Cardiac septum (tissue), 1 donor: ENCODE measurements around the gene GALNT10. TPM values are rescaled to one million over a fixed set of nuclear protein-coding genes. Genes with fewer than 3 reads are reported as not detected.

Experiments used
- DNase-seq: peaks from one replicate; pipeline ENCODE4 v3.0.0-alpha.2; 2020; ENCODE audit warnings: low spot score
- intact Hi-C: fragments of 100-400 bp; cut with DNase I; formaldehyde crosslinking; loops from one replicate; pipeline ENCODE4 v1.14.0; 2022
- total RNA-seq: library from RNA; stranded (reverse); fragmentation: NEBNext Ultra II Directional; extraction: Animal tissue kit (Norgen Biotek cat#: 25700); gene quantifications from one replicate; pipeline ENCODE4 v1.2.1, GENCODE V29; 2021
- donor health status: DM: no; HTN: no; CAD: no.

Gene GALNT10
- total RNA-seq, 1 donor from 2014 or later: 15.5 TPM

GRCh38 chr5:154174091-154174490, 16.4 kb upstream of the GALNT10 start:
- no peak for DNase-seq
- intact Hi-C loops: no loop called here

DNA sequence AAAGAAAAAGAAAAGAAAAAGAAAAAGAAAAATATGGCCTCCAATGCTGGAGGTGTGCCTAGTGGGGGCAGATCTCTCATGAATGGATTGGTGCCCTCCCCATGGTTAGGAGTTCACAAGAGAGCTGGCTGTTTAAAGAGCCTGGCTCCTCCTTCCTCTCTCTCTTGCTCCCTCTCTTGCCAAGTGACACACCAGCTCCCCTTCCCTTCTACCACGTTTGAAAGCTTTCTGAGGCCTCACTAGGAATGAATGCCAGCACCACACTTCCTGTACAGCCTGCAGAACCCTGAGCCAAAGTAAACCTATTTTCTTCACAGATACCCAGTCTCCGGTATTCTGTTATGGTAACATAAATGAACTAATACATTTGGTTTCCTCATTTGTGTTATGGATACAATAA, 14.4 kb upstream of the GALNT10 start:
- intact Hi-C loops: no loop called here
- no peak for DNase-seq

DNA sequence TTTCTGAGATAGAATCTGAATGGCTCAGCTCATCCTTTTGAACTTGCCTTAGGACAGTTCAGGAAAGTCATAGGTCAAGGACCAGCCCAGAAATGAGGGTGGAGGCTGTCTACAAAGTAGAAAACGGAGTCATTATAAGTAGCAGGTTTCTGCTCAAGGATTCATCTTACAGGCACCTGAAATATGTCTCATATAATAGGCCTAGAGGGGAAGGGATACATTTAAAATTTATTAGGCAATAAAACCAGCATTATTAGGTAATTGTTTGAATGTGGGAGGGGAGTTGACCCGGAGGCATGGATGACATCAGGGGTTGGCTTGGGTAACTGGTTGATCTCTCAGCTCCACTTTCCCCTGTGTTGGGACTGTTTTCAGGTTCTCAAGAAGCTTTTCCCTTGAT, 11.9 kb upstream of the GALNT10 start:
- intact Hi-C loops: loop anchor here (1.0 to 2.0 kb wide), 2 partner anchors 106 to 226 kb away; no protein-coding TSS in a partner anchor
- no peak for DNase-seq

DNA sequence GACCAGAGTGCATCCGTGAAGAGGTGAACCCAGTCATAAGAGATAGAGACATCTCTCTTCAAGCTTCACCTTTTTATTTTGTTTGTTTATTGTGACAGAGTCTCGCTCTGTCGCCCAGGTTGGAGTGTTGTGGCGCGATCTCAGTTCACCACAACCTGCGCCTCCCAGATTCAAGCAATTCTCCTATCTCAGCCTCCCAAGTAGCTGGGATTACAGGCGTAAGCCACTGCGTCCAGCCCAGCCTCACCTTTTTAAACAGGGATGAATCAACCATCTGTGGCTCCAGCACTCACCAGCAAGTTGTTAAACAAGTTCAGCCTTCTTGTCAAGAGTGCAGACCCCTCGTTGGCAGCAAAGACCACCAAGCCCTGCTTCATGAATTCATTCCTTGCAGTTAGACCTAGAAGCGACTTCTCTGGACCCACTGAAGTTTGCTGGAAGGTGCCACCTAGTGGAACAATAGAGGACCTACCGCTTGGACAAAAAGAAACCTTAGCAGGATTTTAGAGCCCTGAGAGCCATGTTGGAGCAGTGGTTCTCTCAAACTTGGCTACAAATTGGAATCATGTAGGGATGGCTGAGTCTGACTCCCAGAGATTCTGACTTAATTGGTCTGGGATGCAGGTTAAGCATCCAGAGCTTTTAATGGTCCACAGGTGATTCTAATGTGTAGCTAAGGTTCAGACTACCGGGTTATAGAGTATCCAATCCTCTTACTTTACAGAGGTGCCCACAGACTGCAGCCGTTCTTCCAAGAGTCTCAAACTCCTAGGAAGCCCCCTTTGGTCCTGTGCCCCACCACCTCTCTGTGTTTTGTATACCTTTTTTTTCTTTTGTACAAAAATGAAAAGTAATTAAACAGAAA, 10.5 kb upstream of the GALNT10 start:
- intact Hi-C loops: loop anchor here (1.0 to 2.0 kb wide), 3 partner anchors 107 to 224 kb away; no protein-coding TSS in a partner anchor
- DNase-seq: no peak

DNA sequence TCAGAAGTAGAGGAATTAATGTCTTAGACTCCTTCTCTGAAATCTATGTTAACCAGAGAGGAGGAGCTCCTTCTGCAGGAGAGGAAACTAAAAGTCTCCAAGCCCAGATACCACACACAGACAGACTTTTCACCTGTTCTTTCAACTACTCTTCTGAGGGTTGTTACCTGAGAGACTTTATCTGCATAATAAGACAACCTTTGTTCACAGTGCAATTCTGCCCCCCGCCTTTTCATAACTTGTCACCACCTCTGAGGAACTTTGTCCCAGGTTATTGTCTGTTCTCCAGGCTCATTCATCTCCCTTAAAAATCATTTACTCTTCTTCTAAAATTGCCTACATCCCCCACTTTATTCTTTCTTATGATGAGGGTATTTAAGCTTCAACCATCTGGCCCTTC, 9.4 kb upstream of the GALNT10 start:
- intact Hi-C loops: loop anchor here (2.0 kb wide), 1 partner anchor 206 kb away; no protein-coding TSS in a partner anchor
- no peak for DNase-seq

DNA sequence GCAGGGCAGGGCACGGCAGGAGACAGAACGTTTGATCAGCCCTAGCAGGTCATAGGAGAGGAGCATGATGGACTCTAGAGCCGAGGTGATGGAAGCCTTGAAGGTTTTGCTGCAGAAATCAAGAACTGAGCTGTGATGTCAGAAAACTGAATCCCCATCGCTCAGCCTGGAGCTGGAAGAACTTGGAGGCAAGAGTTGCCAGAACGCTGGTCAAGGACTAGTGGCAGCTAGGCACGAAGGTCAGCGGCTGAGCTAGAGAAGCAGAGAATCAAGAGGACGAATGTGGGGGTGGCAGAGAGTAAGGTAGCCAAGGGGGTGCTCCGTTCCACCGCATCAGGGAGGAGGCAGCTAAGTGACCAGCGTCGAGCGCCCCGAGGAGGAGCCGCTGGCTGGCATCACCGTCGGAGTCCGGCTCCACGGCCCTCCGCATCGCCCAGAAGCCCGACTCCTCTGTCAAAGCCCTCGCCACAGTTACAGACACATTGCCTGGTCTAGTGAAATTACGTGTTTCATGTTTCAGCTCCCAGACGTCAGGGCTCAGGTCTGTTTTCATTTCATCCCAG, 1.2 kb upstream of the GALNT10 start:
- intact Hi-C loops: no loop called here
- no peak for DNase-seq

DNA sequence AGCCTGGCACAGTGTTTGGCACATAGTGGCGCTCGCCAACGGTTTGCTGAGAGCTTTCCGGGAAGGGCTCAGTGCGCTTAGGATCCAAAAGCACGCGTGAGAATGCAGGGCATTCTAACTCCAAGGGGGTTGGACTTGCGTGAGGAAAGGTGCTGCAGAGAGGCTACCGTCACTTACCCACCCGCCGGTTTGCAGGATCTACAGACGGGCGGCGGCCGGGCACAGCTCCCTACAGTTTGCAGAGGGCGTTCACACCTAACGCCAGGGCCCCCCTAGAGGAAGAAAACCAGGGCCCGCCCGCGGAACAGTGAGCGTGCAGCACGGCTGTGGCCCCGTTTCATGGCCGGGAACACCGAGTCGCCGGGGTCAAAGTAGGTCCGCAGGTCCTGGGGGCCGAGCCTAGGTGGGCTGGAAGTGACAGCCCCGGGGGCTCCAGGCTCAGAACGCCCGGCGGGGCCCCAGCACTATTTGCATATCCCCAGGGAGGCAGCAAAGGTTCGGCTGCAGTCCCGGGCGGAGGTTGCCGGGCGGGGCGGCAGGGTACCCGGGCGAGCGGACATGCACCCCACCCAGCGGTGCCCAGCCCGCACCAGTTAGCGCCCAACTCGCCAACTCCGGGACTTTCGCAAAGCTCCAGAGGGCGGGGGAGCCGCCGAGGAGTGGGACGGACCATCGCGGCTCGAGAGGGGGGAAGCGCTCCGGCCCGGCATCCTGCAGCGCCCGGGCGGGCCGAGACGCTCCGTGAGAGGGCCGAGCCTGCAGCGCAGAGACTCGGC, 526 bp upstream of the GALNT10 start:
- intact Hi-C loops: loop anchor here (5.0 kb wide), 2 partner anchors 177 to 212 kb away; no protein-coding TSS in a partner anchor
- DNase-seq: peak; percentile 92

DNA sequence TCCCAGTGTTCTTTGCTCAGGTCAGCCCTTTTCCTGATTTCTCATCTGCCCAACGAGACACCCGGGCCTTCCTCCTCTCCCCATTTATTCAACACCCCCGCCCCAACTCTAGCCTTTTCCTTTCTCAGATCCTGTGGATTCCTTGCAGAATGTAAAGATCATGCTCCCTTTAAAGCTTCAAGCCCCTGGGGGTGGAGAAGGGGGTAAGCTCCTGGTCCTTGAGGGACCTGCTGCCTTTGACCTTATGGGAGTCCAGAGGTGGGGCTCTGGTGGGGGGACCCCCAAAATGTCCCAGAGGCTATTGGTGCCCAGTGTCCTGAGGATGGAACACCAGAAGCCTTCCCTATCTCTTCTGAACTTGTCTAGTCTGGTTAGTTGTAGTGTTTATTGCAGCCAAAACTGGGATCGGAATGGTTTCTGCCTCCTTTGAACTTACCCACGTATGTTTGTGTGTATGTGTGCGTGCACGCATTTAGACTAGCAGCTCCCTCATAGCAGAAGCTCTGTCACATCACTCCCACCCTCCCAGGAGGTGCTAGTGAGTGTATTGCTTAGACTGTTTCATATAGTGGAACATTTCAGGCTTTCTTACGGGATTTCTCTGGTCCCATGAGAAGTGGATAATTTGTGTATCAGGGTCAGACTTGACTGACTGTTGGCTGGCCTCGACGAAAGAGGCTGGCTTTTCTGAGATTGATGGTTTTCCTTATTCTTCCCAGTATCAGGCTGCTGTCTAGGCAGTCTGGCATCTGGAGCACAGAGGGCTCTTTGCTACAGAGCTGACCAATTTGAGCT, 1.1 kb downstream of the GALNT10 start:
- DNase-seq: no peak
- intact Hi-C loops: loop anchor here (5.0 kb wide), 2 partner anchors 176 to 211 kb away; no protein-coding TSS in a partner anchor

- intact Hi-C loops: loop anchor here (5.0 kb wide), 2 partner anchors 174 to 209 kb away; no protein-coding TSS in a partner anchor
- no peak for DNase-seq
These were observed 2.8 kb downstream of the GALNT10 start for GRCh38 chr5:154193283-154193682.

GRCh38 chr5:154193701-154194121, 3.2 kb downstream of the GALNT10 start:
- no peak for DNase-seq
- intact Hi-C loops: loop anchor here (5.0 kb wide), 2 partner anchors 174 to 209 kb away; no protein-coding TSS in a partner anchor

- intact Hi-C loops: loop anchor here (5.0 kb wide), 2 partner anchors 173 to 208 kb away; no protein-coding TSS in a partner anchor
- DNase-seq: no peak
These were observed 4.1 kb downstream of the GALNT10 start for GRCh38 chr5:154194345-154195329.

GRCh38 chr5:154196281-154196680, 5.7 kb downstream of the GALNT10 start:
- no peak for DNase-seq
- intact Hi-C loops: no loop called here

DNA sequence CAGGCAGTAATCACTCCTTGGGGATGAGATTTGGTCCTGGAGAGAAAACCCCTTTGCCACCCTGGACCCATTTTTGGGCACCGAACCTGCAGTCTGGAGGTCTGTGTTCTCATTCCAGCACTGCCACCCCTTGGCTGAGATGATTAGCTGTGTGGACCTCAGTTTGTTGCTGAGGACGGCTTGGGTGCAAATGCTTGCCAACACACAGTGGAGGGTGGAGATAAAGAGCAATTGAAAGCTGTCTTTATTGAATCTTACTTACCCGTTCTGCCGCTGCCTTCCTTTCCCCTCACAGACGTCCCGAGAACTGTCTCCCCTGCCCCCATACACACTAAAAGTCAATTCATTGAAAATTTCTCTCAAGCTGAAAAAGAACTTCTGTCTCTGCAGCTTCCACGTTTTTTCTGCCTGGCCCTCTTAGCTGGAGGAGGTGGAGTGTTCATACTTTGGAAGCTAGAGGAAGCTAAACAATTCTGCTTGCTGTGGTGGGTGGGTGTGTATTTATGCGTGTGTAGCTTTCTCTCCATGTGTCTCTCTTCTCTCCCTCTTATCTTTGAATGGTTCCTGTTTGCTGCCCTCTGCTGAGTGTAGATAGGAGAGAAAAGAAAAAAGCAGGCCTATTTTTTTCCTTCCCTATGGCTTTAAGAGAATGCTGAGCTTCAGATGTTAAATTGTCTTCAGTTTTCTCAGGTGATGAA, 6.6 kb downstream of the GALNT10 start:
- DNase-seq: no peak
- intact Hi-C loops: no loop called here

DNA sequence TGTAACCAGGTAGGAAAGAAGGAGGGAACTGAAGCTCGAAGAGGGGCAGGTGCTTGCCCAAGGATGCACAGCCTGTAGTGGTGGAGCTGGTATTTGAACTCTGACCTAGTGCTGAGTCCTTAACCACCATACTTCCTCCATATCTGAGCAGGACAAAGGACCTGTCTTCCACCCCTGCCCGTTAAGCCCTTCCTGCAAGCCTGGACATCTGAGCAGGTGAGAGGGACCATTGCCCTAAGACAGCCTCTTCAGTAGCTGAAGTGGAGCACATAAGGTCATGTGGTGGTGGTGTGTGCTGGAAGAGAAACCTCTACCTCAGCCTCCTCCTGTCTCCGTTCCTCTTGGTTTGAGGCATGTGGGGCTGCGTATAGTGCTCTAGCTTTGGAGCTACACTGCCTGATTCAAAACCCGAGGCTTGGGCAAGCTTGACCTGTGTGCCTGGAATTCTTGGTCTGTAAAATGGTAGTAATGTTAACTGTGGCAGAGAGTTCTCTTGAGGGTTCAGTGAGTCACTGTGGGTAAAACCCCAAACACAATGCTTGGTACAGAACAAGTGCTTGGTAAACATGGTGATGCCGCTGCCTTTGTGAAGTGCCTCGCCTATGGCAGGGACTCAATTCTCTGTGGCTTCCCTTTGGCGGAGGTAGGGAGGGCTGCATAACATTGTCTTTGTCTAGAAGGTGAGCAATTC, 7.4 kb downstream of the GALNT10 start:
- intact Hi-C loops: no loop called here
- no peak for DNase-seq

DNA sequence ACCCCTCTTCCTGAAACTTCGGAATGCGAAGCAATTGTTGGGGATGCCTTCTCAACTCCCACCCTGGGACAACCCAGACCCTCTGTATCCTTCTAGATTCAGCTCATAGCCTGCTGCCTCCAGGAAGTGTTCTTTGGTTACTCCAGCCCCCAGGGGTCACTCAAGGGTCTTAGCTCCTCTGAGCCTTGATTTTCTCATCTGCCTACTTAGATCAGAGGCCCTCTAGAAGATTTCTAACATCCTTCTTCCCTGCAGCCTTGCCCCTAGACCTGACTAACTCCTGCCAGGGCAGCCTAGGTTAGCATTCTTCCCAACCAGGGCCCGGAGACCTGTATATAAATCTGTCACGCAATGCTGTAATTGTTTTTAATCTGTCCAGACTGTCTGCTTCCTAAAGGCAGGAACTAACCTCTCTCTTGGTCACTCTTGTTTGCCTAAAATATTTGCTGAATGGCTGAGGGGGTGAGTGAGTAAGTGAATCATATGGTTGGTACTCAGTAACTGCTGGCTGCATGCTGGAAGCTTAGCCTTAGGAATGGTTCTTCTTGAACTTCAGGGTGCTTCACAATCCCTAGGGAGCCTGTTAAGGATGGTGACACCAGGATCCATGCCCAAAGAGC, 8.2 kb downstream of the GALNT10 start:
- intact Hi-C loops: no loop called here
- no peak for DNase-seq

- DNase-seq: no peak
- intact Hi-C loops: no loop called here
These were observed 8.7 kb downstream of the GALNT10 start for GRCh38 chr5:154199263-154199662.
